Right ventricle myocardium superior (tissue), 1 donor: ENCODE measurements around the gene NEIL1. TPM values are rescaled to one million over a fixed set of nuclear protein-coding genes. Genes with fewer than 3 reads are reported as not detected.

Experiments
- microRNA-seq: library from miRNA; unstranded; fragments of <30 nt; microRNA quantifications from one replicate; pipeline ENCODE4 v1.2.0, GENCODE V29; 2020
- total RNA-seq: library from RNA; stranded (reverse); fragmentation: NEBNext Ultra II Directional; extraction: Animal tissue kit (Norgen Biotek cat#: 25700); gene quantifications from one replicate; pipeline ENCODE4 v1.2.1, GENCODE V29; 2021
- donor health status: DM: no; HTN: yes; CAD: no; lungs with severe emphysema.

NEIL1 gene
- total RNA-seq, 1 donor from 2014 or later: 9.7 TPM

Small RNAs within 50 kb of the gene (microRNA-seq; reads per million reads assigned to microRNA genes)
- not detected for gene MIR631

Other genes with a start within 250 kb of the NEIL1 start
- 15.8 TPM for gene C15orf39, start 145.2 kb upstream of the NEIL1 start, total RNA-seq
- gene GOLGA6C, start 88.7 kb upstream of the NEIL1 start, total RNA-seq: not detected
- not detected for gene GOLGA6D, start 64.2 kb upstream of the NEIL1 start, total RNA-seq
- gene COMMD4, start 11.0 kb upstream of the NEIL1 start, total RNA-seq: 40.7 TPM
- gene MAN2C1, start 21.6 kb downstream of the NEIL1 start, total RNA-seq: 94.7 TPM
- gene SIN3A, start 104.7 kb downstream of the NEIL1 start, total RNA-seq: 25.4 TPM
- 7.2 TPM for gene PTPN9, start 232.3 kb downstream of the NEIL1 start, total RNA-seq